ENCODE data around the gene PLPPR1.
"Not testable (repeated sequence)": the region's sequence is repeated elsewhere in the genome, so short reads cannot be mapped to it uniquely, and the experiment has no call there.

PLPPR1 gene

DNA sequence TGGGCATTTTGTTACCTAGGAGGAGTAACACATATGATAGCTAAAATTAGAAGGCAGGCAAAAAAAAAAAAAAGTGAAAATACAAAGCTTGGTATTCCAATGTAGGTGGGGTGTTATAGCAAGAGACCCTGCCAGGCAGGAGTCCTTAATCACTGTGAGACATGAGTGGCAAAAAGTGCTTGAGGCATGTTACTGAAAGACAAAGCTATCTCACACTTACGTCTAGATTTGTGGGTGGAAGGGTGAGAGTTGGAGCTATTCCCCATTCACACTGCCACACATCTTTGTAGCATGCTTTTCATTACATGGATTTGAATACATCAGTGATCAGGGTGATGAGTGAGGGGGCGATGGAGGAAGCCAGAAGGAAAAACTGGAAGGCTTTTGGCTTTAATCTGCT, 2.6 kb upstream of the PLPPR1 start:
- no peaks in the 10 kb centered on the region for H3K27me3 ChIP-seq
- H3K4me3 ChIP-seq = no peak overlapping the region
- no peak overlapping the region for H3K9ac ChIP-seq
- no peaks in the 10 kb centered on the region for H3K36me3 ChIP-seq
- no peak overlapping the region for H3K27ac ChIP-seq
- H3K4me2 ChIP-seq = no peak overlapping the region
- H4K20me1 ChIP-seq = no peaks in the 10 kb centered on the region
- TF ChIP-seq Cebpa-rat (IDR thresholded peaks at IDR 0.05) = no peak
- H3K9me3 ChIP-seq = peaks cover 18% of the 10 kb centered on the region
- H3K4me1 ChIP-seq = no peaks in the 10 kb centered on the region

DNA sequence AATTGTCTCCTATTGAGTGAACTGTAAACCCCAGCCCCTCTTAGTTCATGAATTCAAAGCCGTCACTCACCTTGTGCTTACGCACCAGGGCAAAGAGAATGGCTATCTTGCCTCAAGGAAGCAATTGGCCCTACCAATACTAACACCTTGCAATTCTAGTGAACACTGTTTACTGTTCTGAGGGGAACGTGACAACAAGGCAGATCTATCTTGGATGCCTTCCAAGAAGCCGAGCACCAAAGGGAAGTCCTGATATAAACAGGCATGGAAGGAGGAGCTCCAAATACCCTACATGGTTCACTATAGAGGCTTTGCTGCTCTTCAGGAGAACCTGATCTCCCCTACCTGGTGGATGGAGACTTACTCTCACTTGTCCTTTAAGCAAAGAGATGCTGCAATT, 1.7 kb upstream of the PLPPR1 start:
- no peaks in the 10 kb centered on the region for H3K36me3 ChIP-seq
- H3K9me3 ChIP-seq = peaks cover 18% of the 10 kb centered on the region
- no peaks in the 10 kb centered on the region for H3K4me1 ChIP-seq
- no peaks in the 10 kb centered on the region for H3K27me3 ChIP-seq
- no peak overlapping the region for H3K27ac ChIP-seq
- no peaks in the 10 kb centered on the region for H4K20me1 ChIP-seq
- H3K9ac ChIP-seq = no peak overlapping the region
- no peak for TF ChIP-seq Cebpa-rat (IDR thresholded peaks at IDR 0.05)
- H3K4me2 ChIP-seq = no peak overlapping the region
- no peak overlapping the region for H3K4me3 ChIP-seq

DNA sequence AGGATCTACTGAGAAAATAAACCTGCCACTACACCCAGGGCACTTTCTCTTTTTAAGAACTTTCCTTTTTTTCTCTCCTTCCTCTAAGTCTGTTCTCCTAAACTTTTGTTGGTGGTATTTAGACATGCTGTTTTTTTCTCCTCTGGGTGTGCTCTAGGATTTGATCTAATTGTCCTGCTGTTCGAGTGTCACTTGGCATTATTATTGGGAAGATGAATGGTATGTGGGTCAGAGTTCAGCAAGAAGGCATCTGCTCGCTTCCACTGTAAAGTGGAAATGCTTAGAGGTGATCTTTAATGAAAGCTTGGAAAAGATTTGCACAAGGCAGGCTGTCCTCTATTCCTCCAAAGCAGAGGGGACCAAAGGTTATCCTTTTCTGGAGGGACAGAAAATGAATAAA, 1.3 kb upstream of the PLPPR1 start:
- H4K20me1 ChIP-seq = no peaks in the 10 kb centered on the region
- no peaks in the 10 kb centered on the region for H3K4me1 ChIP-seq
- H3K36me3 ChIP-seq = no peaks in the 10 kb centered on the region
- no peaks in the 10 kb centered on the region for H3K27me3 ChIP-seq
- H3K4me2 ChIP-seq = no peak overlapping the region
- peaks cover 18% of the 10 kb centered on the region for H3K9me3 ChIP-seq
- H3K9ac ChIP-seq = no peak overlapping the region
- no peak overlapping the region for H3K4me3 ChIP-seq
- no peak for TF ChIP-seq Cebpa-rat (IDR thresholded peaks at IDR 0.05)
- no peak overlapping the region for H3K27ac ChIP-seq

DNA sequence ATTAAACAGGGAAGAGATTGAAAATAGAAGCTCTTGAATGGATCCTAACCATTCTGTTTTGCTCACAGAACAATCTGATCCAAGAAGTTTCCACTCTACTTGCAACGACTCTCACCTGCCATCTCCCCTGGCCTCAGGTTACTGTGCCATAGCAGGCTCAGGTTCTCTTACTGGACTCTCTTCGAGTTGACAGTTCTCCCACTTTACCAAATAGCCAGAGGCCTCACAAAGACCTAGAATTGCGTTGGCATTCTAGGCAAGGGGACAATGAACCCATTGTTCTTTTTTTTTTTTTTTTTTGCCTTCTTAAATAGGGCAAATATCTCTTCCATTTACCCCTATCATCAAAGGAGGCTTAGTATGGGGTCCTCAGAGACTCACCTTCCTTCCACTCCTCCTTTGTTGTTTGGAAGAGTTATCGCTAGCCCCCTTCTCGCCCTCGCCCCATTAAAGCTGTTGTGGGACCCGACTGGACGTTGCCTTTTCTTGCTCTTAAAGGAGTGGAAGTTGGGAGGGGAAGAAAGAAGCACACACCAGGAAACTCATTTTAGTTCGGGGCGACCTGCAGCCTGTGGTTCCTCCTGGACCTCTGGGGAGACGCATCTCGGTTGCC, 688 bp upstream of the PLPPR1 start:
- no peak for TF ChIP-seq Cebpa-rat (IDR thresholded peaks at IDR 0.05)
- Histone ChIP-seq H4K20me1 (no peaks in the 10 kb centered on the region), H3K4me3 (no peak overlapping the region), H3K27ac (no peak overlapping the region), H3K4me2 (no peak overlapping the region), H3K36me3 (no peaks in the 10 kb centered on the region), H3K4me1 (no peaks in the 10 kb centered on the region), H3K9me3 (peaks cover 18% of the 10 kb centered on the region), H3K9ac (no peak overlapping the region), H3K27me3 (no peaks in the 10 kb centered on the region)

DNA sequence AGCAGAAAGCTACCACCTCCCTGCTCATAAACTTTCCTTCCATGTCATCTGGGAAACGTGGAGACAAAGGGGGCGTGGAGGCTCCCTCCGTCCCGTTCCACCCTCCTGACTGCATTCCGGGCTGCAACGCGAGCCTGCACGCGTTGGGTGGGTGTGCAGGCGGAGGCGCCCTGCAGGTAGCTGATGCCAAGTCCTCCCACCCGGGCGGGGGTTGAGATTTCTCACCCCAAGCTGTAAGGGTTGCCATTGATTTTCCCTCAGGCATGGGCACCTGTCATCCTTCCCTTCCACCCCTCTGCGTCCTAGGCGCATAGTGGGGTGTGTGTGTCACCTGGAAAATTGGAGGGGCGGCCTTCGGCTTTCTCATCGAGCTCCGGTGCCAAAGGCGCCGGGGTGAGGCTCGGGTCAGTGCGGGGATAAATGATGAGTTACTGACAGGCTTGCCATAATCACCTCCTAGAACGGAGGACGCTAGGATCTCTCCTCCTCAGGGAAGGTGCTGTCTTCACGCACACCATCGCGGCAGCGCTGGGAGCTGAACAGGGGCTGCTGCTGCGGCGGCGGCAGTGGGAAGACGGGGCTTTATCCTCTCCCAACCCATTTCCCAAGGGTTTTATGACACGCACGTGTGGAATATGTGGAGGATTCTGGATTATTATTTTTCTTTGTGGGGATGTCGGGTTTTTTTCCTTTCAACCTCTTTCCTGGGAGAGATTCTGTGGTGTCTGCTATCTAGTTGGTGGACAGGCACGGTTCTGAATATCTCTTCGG, 973 bp downstream of the PLPPR1 start:
- Histone ChIP-seq H3K9me3 (peaks cover 18% of the 10 kb centered on the region), H3K27ac (no peak overlapping the region), H3K9ac (no peak overlapping the region), H3K4me1 (no peaks in the 10 kb centered on the region), H4K20me1 (no peaks in the 10 kb centered on the region), H3K27me3 (no peaks in the 10 kb centered on the region), H3K4me3 (no peak overlapping the region), H3K4me2 (no peak overlapping the region), H3K36me3 (no peaks in the 10 kb centered on the region)
- no peak for TF ChIP-seq Cebpa-rat (IDR thresholded peaks at IDR 0.05)

DNA sequence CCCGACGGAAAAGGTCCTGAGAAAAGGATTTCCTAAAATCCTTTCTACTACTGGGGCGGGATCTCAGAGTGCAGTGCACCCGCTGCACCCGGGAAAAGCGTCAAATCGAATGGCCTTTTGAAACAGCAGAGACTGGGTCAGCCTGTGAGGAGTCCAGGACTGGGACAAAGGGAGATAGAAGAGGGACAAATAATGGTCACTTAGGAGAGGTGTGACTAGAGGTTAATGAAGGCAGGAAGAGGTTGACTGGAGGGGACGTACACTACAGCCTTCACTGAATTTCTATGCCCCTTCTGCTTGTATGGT, 1.5 kb downstream of the PLPPR1 start:
- Histone ChIP-seq H3K9me3 (peaks cover 18% of the 10 kb centered on the region), H4K20me1 (no peaks in the 10 kb centered on the region), H3K4me3 (no peak overlapping the region), H3K27ac (no peak overlapping the region), H3K4me2 (no peak overlapping the region), H3K36me3 (no peaks in the 10 kb centered on the region), H3K27me3 (no peaks in the 10 kb centered on the region), H3K9ac (no peak overlapping the region), H3K4me1 (no peaks in the 10 kb centered on the region)
- no peak for TF ChIP-seq Cebpa-rat (IDR thresholded peaks at IDR 0.05)

DNA sequence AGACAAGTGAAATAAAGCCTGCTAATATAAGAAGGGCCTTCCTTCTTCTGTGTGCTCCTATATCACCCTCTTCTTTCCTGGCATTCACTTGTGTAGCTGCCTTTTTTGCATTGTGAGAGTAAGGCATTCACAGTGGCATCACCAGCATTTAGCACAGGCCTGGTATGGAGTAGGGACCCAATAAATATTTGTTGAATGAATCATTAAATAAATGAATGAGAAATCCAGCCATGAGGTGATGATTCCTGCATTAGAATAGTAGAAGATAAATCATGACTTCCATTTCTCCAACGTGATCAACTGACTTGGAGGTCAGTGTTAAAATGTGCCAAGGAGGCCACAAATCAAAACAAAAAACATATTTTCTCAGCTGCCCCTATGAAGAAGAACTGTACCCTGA, 3.9 kb downstream of the PLPPR1 start:
- Histone ChIP-seq H3K4me2 (no peak overlapping the region), H3K4me1 (no peaks in the 10 kb centered on the region), H3K9ac (no peak overlapping the region), H3K27ac (no peak overlapping the region), H3K9me3 (peaks cover 18% of the 10 kb centered on the region), H3K27me3 (no peaks in the 10 kb centered on the region), H3K4me3 (no peak overlapping the region), H4K20me1 (no peaks in the 10 kb centered on the region), H3K36me3 (no peaks in the 10 kb centered on the region)
- no peak for TF ChIP-seq Cebpa-rat (IDR thresholded peaks at IDR 0.05)

DNA sequence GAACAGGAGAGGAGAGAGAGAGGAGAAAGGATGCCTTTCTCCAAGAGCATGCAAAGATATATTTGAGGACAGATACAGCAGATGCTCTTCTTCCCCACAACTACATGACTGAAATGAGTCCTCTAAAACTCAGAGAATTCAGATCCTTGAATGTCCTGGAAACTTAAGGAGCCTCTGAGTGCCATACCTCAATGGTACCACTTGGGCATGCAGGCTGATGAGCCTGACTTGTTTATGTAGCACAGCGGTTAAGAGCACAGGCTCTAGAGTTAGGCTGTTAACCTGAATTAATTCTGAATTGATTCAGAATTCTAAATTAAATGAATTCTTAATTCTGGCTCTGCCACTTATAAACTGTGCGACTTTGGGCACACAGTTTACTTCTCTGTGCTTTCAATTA, 5.7 kb downstream of the PLPPR1 start:
- no peaks in the 10 kb centered on the region for H3K36me3 ChIP-seq
- no peaks in the 10 kb centered on the region for H3K4me1 ChIP-seq
- no peaks in the 10 kb centered on the region for H4K20me1 ChIP-seq
- no peak overlapping the region for H3K4me2 ChIP-seq
- no peak overlapping the region for H3K9ac ChIP-seq
- no peaks in the 10 kb centered on the region for H3K27me3 ChIP-seq
- H3K4me3 ChIP-seq = no peak overlapping the region
- peaks cover 6% of the 10 kb centered on the region for H3K9me3 ChIP-seq
- no peak for TF ChIP-seq Cebpa-rat (IDR thresholded peaks at IDR 0.05)
- no peak overlapping the region for H3K27ac ChIP-seq

DNA sequence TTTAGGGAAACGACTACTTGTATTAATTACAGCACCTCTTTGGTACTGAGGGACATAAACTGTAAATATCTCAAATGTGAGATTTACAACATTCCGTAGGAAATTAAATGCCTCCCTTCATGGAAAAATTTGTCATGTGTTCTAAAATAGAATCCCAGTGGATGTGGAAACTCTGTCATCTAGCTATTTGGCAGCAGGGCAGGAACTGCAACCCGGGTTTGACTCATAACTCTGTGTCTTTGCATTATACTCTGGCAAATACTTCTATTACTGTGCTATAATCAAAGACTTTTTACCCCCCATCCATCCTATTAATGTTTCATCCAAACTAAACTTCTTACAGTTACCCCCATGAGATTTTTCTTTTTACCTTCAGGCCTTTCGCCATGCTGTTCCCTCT, 6.6 kb downstream of the PLPPR1 start:
- Histone ChIP-seq H3K27me3 (no peaks in the 10 kb centered on the region), H3K4me1 (no peaks in the 10 kb centered on the region), H3K27ac (no peak overlapping the region), H3K4me2 (no peak overlapping the region), H3K36me3 (no peaks in the 10 kb centered on the region), H3K9ac (no peak overlapping the region), H3K9me3 (no peaks in the 10 kb centered on the region), H3K4me3 (no peak overlapping the region), H4K20me1 (no peaks in the 10 kb centered on the region)
- no peak for TF ChIP-seq Cebpa-rat (IDR thresholded peaks at IDR 0.05)

DNA sequence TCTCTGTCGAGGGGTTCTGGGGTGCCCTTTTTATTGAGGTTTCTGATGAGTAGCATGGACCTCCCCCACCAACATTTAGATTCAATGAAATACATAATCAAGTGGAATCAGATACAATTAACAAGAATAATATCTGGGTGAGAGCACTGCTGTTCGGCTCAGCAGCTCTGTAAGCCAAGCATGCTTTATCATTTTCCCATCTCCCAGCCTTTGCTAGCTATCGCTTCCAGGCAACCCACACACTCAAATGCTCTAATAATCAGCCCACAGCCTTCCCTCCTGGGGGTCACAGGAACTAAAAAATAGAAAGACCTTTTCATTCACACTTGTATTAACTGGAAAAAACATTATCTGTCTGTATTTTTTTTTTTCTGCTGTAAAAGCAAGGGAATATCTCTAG, 8.9 kb downstream of the PLPPR1 start:
- H3K4me2 ChIP-seq = no peak overlapping the region
- no peaks in the 10 kb centered on the region for H4K20me1 ChIP-seq
- H3K9ac ChIP-seq = no peak overlapping the region
- no peak overlapping the region for H3K27ac ChIP-seq
- no peaks in the 10 kb centered on the region for H3K36me3 ChIP-seq
- H3K4me1 ChIP-seq = no peaks in the 10 kb centered on the region
- no peak for TF ChIP-seq Cebpa-rat (IDR thresholded peaks at IDR 0.05)
- H3K9me3 ChIP-seq = no peaks in the 10 kb centered on the region
- H3K27me3 ChIP-seq = no peaks in the 10 kb centered on the region
- H3K4me3 ChIP-seq = no peak overlapping the region

DNA sequence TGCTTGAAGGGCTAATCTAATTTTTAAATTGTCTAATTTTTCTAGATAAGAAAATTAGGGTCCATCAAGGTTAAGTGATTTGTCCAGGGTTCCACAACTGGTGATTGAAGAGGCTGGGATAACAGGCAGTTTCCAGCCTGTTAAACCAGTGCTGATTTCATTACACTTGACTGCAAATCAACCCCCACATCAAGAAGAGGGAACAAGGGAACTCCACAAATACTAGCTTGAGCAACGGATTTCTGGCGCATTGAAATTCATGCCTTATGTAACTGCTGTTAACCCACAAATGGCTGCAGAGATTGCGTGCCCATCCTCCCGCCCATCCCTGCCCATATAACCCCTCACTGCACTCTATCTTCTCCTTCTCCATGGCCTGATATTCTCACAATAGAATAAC, 10.0 kb downstream of the PLPPR1 start:
- Histone ChIP-seq H3K4me3 (no peak overlapping the region), H3K27me3 (no peaks in the 10 kb centered on the region), H3K4me2 (no peak overlapping the region), H3K36me3 (no peaks in the 10 kb centered on the region), H3K9ac (no peak overlapping the region), H3K4me1 (no peaks in the 10 kb centered on the region), H3K27ac (no peak overlapping the region), H3K9me3 (no peaks in the 10 kb centered on the region), H4K20me1 (no peaks in the 10 kb centered on the region)
- TF ChIP-seq Cebpa-rat (IDR thresholded peaks at IDR 0.05) = no peak

DNA sequence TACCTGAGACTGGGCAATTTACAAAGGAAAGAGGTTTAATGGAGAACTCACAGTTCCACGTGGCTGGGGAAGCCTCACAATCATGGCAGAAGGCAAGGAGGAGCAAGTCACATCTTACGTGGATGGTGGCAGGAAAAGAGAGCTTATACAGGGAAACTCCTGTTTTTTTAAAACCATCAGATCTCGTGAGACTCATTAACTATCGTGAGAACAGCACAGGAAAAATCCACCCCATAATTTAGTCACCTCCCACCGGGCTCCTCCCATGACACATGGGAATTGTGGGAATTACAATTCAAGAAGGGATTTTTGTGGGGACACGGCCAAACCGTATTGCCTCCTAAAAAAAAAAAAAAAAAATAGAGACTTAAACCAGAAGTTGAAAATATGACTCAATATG, 11.1 kb downstream of the PLPPR1 start:
- not testable (repeated sequence) for H3K4me2 ChIP-seq, H4K20me1 ChIP-seq, H3K27me3 ChIP-seq, H3K4me3 ChIP-seq, H3K36me3 ChIP-seq, H3K4me1 ChIP-seq, H3K9ac ChIP-seq, H3K9me3 ChIP-seq, H3K27ac ChIP-seq
